Breast epithelium (tissue), 4 donors: ENCODE measurements around the gene PDPK1. TPM values are rescaled to one million over a fixed set of nuclear protein-coding genes. Genes with fewer than 3 reads are reported as not detected.
"Not testable (repeated sequence)": the region's sequence is repeated elsewhere in the genome, so short reads cannot be mapped to it uniquely, and the experiment has no call there.

Source experiments
- DNase-seq, 2 donors: peaks; one replicate each; pipeline ENCODE4 v3.0.0-alpha.2; 2019; ENCODE audit warnings: low spot score in 2 of 2
- H3K27ac ChIP-seq, 2 donors: fragments of 200-600 bp; sonication (generic) in 1 of 2; one replicate each; pipeline ENCODE4 v1.5.1; 2016 to 2019; ENCODE audit warnings: mild to moderate bottlenecking in 1 of 2
- H3K27me3 ChIP-seq, 2 donors: fragments of 200-600 bp; sonication (generic) in 1 of 2; one replicate each; pipeline versions ENCODE4 v1.5.1 to v1.6.0; 2017 to 2019; ENCODE audit warnings: control low read depth in 1 of 2, mild to moderate bottlenecking in 1 of 2
- H3K36me3 ChIP-seq: fragments of 200-600 bp; one replicate; pipeline ENCODE4 v1.5.1; 2019
- H3K4me1 ChIP-seq, 2 donors: fragments of 200-600 bp; sonication (generic); one replicate each; pipeline ENCODE4 v1.5.1; 2016 to 2019; ENCODE audit warnings: control low read depth in 1 of 2
- H3K4me3 ChIP-seq, 3 donors: fragments of 200-600 bp; sonication (generic); 1 replicate in 2 of 3; 2 replicates in 1 of 3; pipeline ENCODE4 v1.5.1; 2016 to 2019; ENCODE audit warnings: mild to moderate bottlenecking in 3 of 3, moderate library complexity in 2 of 3
- H3K9me3 ChIP-seq, 2 donors: fragments of 200-600 bp; sonication (generic) in 1 of 2; one replicate each; pipeline ENCODE4 v1.5.1; 2016 to 2019; ENCODE audit warnings: control low read depth in 1 of 2
- POLR2A ChIP-seq: fragments of 450-650 bp; IDR thresholded peaks from one replicate; pipeline ENCODE4 v1.6.1; 2016; ENCODE audit warnings: antibody characterized with exemption, mild to moderate bottlenecking, moderate library complexity
- POLR2AphosphoS5 ChIP-seq, 3 donors: sonication (generic); formaldehyde crosslinking; IDR thresholded peaks; one replicate each; pipeline ENCODE4 v1.6.1; 2017; ENCODE audit warnings: antibody characterized with exemption in 3 of 3
- intact Hi-C: fragments of 100-400 bp; cut with DNase I; formaldehyde crosslinking; loops from one replicate; pipeline ENCODE4 v1.15.1; 2023; ENCODE audit warnings: low total_unique reads
- total RNA-seq, 3 donors: library from RNA; depleted of rRNA; stranded (reverse); fragments of >200 nt; gene quantifications; one replicate each; pipeline ENCODE4 v1.1.0, GENCODE V29; 2016
- TF ChIP-seq, protein P1 (sequence below), 3 donors: fragments of 450-650 bp; IDR thresholded peaks; one replicate each; pipeline ENCODE4 v1.5.1; 2016 to 2017; ENCODE audit warnings: antibody characterized with exemption in 3 of 3, mild to moderate bottlenecking in 3 of 3, moderate library complexity in 3 of 3

PDPK1 gene
- total RNA-seq, 3 donors from 2014 or later: 28.8 to 32.8 (median 29.4) TPM

DNA sequence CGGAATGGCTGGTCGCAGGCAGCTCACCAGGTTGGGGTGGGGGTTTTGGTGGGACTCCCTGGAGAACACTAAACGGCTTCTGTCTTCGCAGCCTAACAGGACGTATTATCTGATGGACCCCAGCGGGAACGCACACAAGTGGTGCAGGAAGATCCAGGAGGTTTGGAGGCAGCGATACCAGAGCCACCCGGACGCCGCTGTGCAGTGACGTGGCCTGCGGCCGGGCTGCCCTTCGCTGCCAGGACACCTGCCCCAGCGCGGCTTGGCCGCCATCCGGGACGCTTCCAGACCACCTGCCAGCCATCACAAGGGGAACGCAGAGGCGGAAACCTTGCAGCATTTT is 59.7 kb downstream of the PDPK1 start:
- no peak for TF ChIP-seq POLR2AphosphoS5 (IDR thresholded peaks at IDR 0.05)
- TF ChIP-seq, protein P1, sequence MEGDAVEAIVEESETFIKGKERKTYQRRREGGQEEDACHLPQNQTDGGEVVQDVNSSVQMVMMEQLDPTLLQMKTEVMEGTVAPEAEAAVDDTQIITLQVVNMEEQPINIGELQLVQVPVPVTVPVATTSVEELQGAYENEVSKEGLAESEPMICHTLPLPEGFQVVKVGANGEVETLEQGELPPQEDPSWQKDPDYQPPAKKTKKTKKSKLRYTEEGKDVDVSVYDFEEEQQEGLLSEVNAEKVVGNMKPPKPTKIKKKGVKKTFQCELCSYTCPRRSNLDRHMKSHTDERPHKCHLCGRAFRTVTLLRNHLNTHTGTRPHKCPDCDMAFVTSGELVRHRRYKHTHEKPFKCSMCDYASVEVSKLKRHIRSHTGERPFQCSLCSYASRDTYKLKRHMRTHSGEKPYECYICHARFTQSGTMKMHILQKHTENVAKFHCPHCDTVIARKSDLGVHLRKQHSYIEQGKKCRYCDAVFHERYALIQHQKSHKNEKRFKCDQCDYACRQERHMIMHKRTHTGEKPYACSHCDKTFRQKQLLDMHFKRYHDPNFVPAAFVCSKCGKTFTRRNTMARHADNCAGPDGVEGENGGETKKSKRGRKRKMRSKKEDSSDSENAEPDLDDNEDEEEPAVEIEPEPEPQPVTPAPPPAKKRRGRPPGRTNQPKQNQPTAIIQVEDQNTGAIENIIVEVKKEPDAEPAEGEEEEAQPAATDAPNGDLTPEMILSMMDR (IDR thresholded peaks at IDR 0.05): no peak
- Histone ChIP-seq H3K36me3 (peaks cover 5% of the 10 kb centered on the region), H3K4me1 (no peaks in the 10 kb centered on the region), H3K27ac (no peak overlapping the region), H3K9me3 (no peaks in the 10 kb centered on the region), H3K27me3 (no peaks in the 10 kb centered on the region), H3K4me3 (no peak overlapping the region)
- peak in 1 of 2 donors; percentile 15 for DNase-seq
- intact Hi-C loops: no loop called here

DNA sequence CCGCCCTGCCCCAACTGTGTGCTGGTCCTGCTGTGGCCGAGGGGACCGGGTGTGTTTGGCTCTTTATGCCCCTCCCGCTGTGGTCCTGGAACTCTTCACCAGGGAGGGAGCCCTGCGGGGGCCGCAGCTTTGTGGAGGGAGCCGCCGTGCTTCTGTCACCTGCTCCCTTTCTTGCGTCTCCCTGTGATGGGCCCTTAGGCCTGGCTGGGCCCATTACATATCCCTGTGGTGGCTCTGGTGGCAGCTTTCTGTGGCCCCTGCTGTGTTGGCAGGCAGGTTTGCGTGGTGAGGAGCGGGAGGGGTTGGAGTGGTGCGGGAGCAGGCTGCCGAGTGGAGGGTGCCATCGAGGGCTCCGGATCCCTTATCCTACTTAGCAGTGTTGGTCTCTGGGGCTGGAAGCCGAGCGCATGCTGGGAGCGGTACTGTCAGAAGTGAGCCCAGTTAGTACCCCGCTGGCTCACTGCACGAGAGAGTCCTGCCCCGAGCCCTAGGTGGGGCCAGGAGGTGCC is 60.4 kb downstream of the PDPK1 start:
- H3K27me3 ChIP-seq: no peaks in the 10 kb centered on the region
- no peak overlapping the region for H3K4me3 ChIP-seq
- no peaks in the 10 kb centered on the region for H3K4me1 ChIP-seq
- H3K36me3 ChIP-seq: peaks cover 5% of the 10 kb centered on the region
- TF ChIP-seq, protein P1 (IDR thresholded peaks at IDR 0.05): no peak
- peak in 1 of 2 donors; percentile 42 for DNase-seq
- no peaks in the 10 kb centered on the region for H3K9me3 ChIP-seq
- intact Hi-C loops: no loop called here
- no peak overlapping the region for H3K27ac ChIP-seq

DNA sequence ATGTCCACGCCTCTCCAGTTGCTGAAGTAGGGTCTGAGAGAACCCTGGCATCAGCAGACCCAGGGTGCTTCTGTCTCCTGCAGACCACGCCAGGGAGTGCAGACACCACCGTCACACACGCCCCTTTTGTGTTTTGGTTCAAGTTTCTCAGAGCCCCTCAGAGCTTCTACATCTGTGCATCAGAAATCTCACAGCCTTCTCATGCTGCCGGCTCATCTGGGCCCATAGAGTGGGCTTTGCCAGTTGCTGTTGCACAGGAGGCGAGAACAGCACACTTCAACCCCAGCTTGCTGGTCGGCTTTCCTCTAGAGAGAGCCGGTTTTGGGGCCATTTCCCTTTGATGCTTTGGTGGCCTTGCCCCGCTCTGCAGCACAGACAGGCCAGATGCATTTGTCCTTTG is 60.9 kb downstream of the PDPK1 start:
- Histone ChIP-seq H3K27me3 (no peaks in the 10 kb centered on the region), H3K36me3 (peaks cover 5% of the 10 kb centered on the region), H3K4me1 (no peaks in the 10 kb centered on the region), H3K27ac (no peak overlapping the region), H3K9me3 (no peaks in the 10 kb centered on the region), H3K4me3 (no peak overlapping the region)
- no peak for DNase-seq
- TF ChIP-seq, protein P1 (IDR thresholded peaks at IDR 0.05): no peak
- TF ChIP-seq POLR2A: no peak
- no peak for TF ChIP-seq POLR2AphosphoS5 (IDR thresholded peaks at IDR 0.05)
- intact Hi-C loops: no loop called here

DNA sequence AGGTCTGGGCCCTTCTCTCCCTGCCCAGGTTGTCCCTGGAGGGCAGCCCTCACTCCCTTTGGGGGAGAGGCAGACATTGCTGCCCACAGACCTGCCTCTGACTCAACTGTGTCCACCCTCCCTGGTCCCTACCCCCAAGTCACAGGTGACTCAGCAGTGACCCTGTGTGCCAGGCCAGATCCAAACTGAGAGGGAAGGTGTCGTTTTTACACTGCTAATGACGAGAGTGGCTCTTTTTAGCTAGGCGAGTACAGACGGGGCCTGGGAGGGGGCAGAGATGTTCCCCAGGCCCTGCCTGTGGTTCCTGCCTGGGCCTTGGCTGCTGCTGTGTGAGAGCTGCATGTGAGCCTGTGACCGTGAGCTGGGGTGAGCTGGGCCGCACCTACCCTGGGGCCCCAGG is 61.3 kb downstream of the PDPK1 start:
- H3K4me1 ChIP-seq, H3K9me3 ChIP-seq, intact Hi-C loops, H3K27ac ChIP-seq, H3K36me3 ChIP-seq, H3K4me3 ChIP-seq, H3K27me3 ChIP-seq, DNase-seq: not testable (repeated sequence)

DNA sequence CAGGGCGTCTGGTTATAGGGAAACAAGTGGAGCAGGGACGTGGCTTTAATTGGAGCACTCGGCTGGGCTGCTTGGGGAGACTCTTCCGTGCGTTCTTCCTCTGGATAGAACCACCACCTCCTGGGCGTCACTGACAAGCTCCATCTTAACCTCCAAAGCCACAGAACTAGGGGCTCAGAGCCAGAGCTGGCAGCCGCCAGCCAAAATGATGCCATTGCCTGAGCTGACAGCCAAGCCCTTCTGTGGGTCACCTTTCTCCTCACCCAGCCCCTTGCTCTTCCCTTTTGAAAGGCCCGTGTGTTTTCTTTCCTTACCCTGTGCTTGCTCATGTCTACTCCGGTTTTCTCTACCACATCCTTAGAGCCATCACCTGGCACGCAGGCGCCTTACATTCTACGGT is 62.0 kb downstream of the PDPK1 start:
- not testable (repeated sequence) for H3K4me3 ChIP-seq

DNA sequence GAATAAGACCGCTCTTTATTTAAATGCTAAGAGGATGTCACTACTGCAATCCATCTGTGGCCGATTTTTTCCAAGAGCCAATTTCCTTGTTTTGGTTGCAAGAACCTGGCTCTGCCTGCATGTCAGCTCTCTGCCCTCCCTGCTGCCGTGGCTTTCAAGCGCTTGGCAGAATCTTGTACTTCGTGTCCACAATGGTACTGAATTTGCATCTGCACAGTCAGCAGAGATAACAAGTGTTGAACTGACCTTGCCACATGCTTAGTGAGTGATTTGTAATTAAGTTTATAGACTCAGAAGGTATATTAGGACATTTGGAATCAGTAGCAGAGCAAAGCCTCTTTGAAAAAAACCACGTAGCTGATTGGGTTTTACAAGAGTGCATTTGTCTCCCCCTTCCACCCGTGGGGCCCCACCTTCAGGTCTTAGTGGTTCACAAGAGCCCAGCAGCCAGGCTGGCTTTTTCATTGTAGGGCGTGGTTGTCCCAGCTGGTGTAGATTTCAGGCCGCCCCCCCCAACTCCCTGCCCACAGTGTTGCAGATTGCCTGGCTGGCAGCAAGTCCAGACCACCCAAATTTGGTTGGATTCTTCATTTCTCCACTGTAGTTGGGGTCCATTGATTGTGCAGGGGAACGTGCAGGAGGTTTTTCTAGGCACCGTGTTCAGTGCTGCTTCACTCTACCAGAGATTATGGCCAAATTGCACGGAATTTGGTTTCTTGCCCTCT is 63.6 kb downstream of the PDPK1 start:
- H3K27me3 ChIP-seq, H3K4me3 ChIP-seq, intact Hi-C loops, H3K27ac ChIP-seq, DNase-seq, H3K4me1 ChIP-seq, H3K9me3 ChIP-seq, H3K36me3 ChIP-seq: not testable (repeated sequence)

More for the DNA sequence above, 62.0 kb downstream of the PDPK1 start:
- H3K36me3 ChIP-seq, H3K4me1 ChIP-seq, intact Hi-C loops, DNase-seq, H3K9me3 ChIP-seq, H3K27me3 ChIP-seq, H3K27ac ChIP-seq: not testable (repeated sequence)

DNA sequence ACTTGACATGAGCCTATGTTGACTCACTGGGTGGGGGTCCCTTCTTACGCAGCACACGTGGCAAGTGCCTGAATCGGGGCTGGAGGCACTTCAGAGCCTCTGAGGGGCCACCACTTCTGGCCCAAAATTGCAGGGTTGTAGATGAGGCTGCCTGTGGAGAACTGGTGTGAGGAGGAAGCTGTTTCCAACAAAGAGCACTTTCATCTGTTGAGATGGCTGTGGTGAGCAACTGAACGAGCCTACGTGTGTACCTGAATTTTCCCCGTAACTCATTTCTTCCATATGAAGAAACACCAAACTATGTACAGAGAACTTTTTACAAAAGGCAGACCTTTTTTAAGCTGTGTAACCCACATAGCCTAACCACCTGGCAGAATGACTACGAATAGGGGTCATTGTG is 64.4 kb downstream of the PDPK1 start:
- H3K36me3 ChIP-seq, H3K4me1 ChIP-seq, H3K4me3 ChIP-seq, H3K27me3 ChIP-seq, H3K9me3 ChIP-seq, DNase-seq, H3K27ac ChIP-seq, intact Hi-C loops: not testable (repeated sequence)
